GM12872 (cell line): ENCODE measurements around the gene PSMB7.

Experiments
- CTCF ChIP-seq: IDR thresholded peaks from 3 replicates; pipeline ENCODE4 v1.5.1; 2011; ENCODE audit warnings: low read depth, mild to moderate bottlenecking, low read length, moderate library complexity; ENCODE audit not compliant: insufficient read depth

The PSMB7 gene

GRCh38 chr9:124442379-124442778 is 27.1 kb upstream of the PSMB7 start:
- no peak for TF ChIP-seq CTCF

DNA sequence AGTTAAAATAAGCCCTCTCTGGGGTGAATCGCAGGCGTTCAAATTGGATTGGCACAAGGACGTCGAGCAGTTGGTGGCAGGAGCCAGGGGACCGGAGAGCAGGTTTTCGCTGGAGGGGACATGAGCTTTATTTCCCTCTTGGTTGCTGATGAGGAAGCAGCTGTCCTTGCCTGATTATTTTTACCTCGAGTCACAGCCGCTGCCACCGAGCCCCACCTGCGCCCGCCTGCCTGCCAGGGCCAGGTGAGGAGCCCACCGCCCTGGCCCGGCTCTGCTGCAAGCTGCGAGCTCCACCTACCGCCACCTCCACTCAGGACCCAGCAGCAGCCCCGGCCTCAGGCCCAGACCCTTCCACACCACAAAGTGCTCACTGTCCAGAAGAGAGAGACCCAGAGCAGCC is 26.0 kb upstream of the PSMB7 start:
- no peak for TF ChIP-seq CTCF

DNA sequence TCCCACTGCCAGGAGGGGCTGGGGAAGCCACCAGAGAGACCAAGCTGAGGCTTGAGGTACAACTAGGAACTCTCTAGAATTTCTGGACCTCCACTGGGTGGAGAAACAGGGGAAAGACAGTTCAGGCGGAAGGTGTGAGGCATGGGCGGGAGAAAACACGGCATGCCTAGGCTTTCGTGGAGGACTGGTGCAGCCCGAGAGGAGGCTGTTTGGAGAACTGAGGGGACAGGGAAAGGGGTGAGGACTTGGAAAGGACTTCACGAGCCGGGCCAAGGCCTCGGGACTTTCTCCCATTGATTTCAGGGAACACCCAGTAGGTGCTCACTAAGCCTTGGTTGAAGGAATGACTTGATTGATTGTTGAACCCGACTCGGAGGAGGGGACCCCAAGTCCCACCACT is 25.5 kb upstream of the PSMB7 start:
- no peak for TF ChIP-seq CTCF

DNA sequence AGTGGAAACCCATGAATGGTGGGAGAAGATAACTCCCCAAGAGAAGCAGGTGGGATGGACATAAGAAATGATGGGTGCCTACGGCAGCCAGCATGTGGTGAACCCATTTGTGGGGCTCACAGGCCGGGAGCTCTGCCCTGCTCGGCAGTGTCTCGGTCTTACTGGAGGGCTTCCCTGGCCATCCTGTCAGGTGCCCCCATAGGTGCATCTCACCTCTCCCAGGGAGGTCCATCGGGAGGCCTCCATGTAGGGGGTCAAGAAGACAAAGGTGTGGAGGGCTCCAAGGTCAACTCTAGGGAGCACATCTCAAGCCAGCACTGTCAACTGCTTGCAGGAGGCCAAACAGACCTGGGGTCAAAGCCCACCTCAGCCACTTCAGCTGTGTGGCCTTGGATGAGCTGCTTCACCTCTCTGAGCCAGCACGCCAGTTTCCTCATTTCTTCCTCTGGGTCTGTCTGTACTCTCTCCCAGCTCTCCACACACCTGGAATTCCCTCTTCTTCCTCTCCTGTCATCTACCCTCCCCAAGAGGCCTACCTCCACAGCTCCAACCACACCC is 24.5 kb upstream of the PSMB7 start:
- no peak for TF ChIP-seq CTCF

- no peak for TF ChIP-seq CTCF
These were observed 23.8 kb upstream of the PSMB7 start for GRCh38 chr9:124439086-124439485.

DNA sequence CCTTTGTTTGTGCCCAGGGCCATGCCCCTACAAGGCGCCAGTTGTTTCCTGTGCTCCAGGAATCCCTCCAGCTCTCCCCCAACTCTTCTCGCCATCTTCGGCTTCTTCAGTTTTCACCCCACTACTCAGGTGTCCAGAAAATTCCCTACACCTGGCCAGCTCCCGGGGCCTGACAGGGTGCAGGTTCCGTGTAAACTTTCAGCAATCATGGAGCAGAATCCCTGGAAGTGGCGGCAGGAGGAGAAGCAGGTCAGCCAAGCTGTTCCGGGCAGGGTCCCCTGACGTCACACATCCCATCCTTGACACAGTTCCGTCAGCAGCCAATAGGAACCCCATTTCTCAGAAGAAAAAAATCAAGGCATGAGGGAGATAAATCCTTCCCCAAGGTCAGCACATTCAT is 22.8 kb upstream of the PSMB7 start:
- no peak for TF ChIP-seq CTCF

DNA sequence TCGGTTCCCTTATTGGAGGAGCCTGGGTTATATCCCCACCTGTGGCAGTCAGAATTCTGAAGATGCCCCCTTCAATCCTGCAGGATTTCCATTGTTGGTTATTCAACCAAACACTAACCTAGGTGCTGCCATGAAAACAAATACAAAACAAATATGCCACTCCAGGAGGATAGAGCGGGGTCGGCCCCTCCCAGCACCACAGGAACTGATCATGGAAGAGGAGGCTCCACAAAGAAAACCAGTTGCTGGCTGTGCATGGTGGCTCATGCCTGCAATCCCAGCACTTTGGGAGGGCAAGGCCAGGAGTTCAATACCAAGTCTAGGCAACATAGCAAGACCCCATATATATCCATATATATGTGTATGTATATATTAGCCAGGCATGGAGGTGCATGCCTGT is 21.8 kb upstream of the PSMB7 start:
- TF ChIP-seq CTCF, result no peak

DNA sequence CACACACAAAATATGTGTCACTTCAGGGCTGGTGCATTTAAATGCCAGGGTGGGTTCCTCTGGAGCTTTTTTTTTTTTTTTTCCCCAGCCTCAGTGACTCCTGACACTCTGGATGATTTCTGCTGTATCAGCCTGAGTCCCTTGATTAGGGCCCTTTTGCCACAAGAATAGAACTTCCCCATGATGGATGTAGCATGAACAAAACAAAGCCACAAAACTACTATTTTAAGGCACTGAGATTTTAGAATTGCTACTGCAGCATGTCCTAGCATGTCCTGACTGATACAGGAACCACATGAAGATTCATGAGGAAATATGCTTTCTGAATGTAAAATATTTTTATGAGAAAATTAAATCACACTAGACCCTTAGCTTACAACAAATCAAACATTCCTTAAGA is 21.1 kb upstream of the PSMB7 start:
- TF ChIP-seq CTCF, result no peak
